Activated B cell treated with CpG ODN at 0.5 μM for 24 hours (primary cell): ENCODE results near the gene CPN2. TPM values are rescaled to one million over a fixed set of nuclear protein-coding genes. Genes with fewer than 3 reads are reported as not detected.

Experiments used
- ATAC-seq: fragments of 200-7000 bp; cut with Tn5 transposase; one replicate; pipeline ENCODE4 v1.10.0; 2021; ENCODE audit warnings: low read depth, mild to moderate bottlenecking, moderate library complexity
- CTCF ChIA-PET: fragments of 350-600 bp; sonication (Branson Sonifier 250); formaldehyde crosslinking; loops from one replicate; lab custom pipeline; 2021; ENCODE audit warnings: antibody characterized with exemption; lab: Charles Lee
- POLR2A ChIA-PET: fragments of 350-600 bp; sonication (Branson Sonifier 250); formaldehyde crosslinking; loops from one replicate; lab custom pipeline; 2021; ENCODE audit warnings: antibody characterized with exemption; lab: Charles Lee
- DNase-seq: peaks from one replicate; pipeline ENCODE4 v3.0.0; 2022
- H3K27ac Mint-ChIP-seq: one replicate; pipeline ENCODE4 v1.8.0; 2020; ENCODE audit warnings: mixed read lengths
- H3K27me3 Mint-ChIP-seq: one replicate; pipeline ENCODE4 v1.8.0; 2021; ENCODE audit warnings: mixed read lengths
- H3K36me3 Mint-ChIP-seq: one replicate; pipeline ENCODE4 v1.8.0; 2021; ENCODE audit warnings: low read depth, mixed read lengths
- H3K4me1 Mint-ChIP-seq: one replicate; pipeline ENCODE4 v1.8.0; 2021; ENCODE audit warnings: mixed read lengths
- H3K4me3 Mint-ChIP-seq: one replicate; pipeline ENCODE4 v1.8.0; 2020; ENCODE audit warnings: mild to moderate bottlenecking, mixed read lengths
- H3K9me3 Mint-ChIP-seq: one replicate; pipeline ENCODE4 v1.8.0; 2020; ENCODE audit warnings: mixed read lengths
- intact Hi-C: fragments of 100-400 bp; cut with micrococcal nuclease; formaldehyde crosslinking; loops from one replicate; pipeline ENCODE4 v1.15.1; 2024
- total RNA-seq: library from RNA; stranded (reverse); gene quantifications from 2 replicates; pipeline ENCODE4 v1.2.3, GENCODE V29; 2022
- TF ChIP-seq, protein P1 (sequence below): fragments of 200-600 bp; IDR thresholded peaks from one replicate; pipeline ENCODE4 v1.8.0; 2022; ENCODE audit warnings: antibody characterized with exemption, mild to moderate bottlenecking

The CPN2 gene
- total RNA-seq, 1 donor from 2014 or later: not detected

DNA sequence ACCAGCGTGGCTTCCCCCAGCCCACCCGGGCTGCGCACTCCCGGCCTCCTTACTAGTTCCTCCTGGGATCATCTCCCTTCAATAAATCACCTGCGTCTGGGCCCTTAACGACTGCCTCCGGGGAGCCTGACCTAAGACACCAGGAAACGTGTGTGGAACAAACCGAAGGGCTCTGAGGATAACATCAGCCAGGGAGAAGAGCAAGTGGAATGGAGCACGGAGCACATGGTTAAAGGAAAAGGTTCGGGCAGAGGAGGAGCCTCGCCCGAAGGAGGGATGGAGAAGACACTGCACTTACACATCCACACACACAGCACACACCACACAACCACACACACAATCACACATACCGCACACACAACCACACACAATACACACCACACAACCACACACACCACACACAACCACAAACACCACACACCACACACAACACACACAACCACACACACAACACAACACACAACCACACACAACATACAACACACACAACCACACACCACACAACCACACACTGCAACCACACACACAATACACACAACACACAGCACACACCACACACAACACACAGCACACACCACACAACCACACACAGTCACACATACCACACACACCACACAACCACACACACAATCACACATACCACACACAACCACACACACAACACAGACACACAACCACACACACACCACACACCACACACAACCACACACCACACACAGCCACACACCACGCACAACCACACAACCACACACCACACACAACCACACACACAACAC lies 24.7 kb downstream of the CPN2 start:
- Mint-ChIP-seq H3K36me3 (no peaks in the 10 kb centered on the region), H3K9me3 (no peaks in the 10 kb centered on the region), H3K4me1 (no peaks in the 10 kb centered on the region), H3K27me3 (peaks cover 7% of the 10 kb centered on the region), H3K27ac (no peak overlapping the region), H3K4me3 (no peak overlapping the region)
- intact Hi-C loops: no loop called here
- POLR2A ChIA-PET: no interaction called here
- TF ChIP-seq, protein P1, sequence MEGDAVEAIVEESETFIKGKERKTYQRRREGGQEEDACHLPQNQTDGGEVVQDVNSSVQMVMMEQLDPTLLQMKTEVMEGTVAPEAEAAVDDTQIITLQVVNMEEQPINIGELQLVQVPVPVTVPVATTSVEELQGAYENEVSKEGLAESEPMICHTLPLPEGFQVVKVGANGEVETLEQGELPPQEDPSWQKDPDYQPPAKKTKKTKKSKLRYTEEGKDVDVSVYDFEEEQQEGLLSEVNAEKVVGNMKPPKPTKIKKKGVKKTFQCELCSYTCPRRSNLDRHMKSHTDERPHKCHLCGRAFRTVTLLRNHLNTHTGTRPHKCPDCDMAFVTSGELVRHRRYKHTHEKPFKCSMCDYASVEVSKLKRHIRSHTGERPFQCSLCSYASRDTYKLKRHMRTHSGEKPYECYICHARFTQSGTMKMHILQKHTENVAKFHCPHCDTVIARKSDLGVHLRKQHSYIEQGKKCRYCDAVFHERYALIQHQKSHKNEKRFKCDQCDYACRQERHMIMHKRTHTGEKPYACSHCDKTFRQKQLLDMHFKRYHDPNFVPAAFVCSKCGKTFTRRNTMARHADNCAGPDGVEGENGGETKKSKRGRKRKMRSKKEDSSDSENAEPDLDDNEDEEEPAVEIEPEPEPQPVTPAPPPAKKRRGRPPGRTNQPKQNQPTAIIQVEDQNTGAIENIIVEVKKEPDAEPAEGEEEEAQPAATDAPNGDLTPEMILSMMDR: no peak
- DNase-seq (no peak), ATAC-seq (no peak)
- CTCF ChIA-PET: no interaction called here

- CTCF ChIA-PET: no interaction called here
- intact Hi-C loops: no loop called here
- POLR2A ChIA-PET: no interaction called here
These were observed 25.5 kb downstream of the CPN2 start for GRCh38 chr3:194325424-194326153.

DNA sequence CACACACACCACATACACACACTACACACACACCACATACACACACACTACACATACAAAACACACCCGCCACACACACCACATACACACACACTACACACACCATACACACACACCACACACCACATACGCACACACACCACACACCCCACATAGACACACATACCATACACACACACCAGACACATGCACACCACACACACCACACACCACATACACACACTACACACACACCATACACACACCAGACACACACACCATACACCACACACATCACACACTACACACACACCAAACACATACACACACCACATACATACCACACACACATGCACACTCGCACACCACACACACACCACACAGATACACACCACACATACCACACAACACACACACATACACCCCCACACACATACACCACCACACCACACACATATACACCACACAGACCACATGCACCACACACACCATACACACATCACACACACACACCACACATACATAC lies 26.3 kb downstream of the CPN2 start:
- no peak overlapping the region for H3K27ac Mint-ChIP-seq
- TF ChIP-seq, protein P1: no peak
- ATAC-seq (no peak), DNase-seq (no peak)
- intact Hi-C loops: no loop called here
- no peaks in the 10 kb centered on the region for H3K36me3 Mint-ChIP-seq
- ChIA-PET CTCF (interaction anchor here (1.4 kb wide), 1 partner anchor 9 kb away, joined by 5 read pairs; no protein-coding TSS in a partner anchor), POLR2A (interaction anchor here (1.0 kb wide), 1 partner anchor 9 kb away, joined by 3 read pairs; no protein-coding TSS in a partner anchor)
- no peaks in the 10 kb centered on the region for H3K4me1 Mint-ChIP-seq
- H3K27me3 Mint-ChIP-seq: peaks cover 3% of the 10 kb centered on the region
- no peak overlapping the region for H3K4me3 Mint-ChIP-seq
- H3K9me3 Mint-ChIP-seq: no peaks in the 10 kb centered on the region

More at GRCh38 chr3:194325424-194326153, 25.5 kb downstream of the CPN2 start:
- ATAC-seq (no peak), DNase-seq (no peak)
- Mint-ChIP-seq H3K4me1 (no peaks in the 10 kb centered on the region), H3K36me3 (no peaks in the 10 kb centered on the region), H3K9me3 (no peaks in the 10 kb centered on the region), H3K27me3 (peaks cover 7% of the 10 kb centered on the region), H3K4me3 (no peak overlapping the region), H3K27ac (no peak overlapping the region)
- TF ChIP-seq, protein P1: no peak

GRCh38 chr3:194323785-194324735 lies 27.1 kb downstream of the CPN2 start:
- Mint-ChIP-seq H3K36me3 (no peaks in the 10 kb centered on the region), H3K4me1 (no peaks in the 10 kb centered on the region), H3K9me3 (peaks cover 7% of the 10 kb centered on the region), H3K27ac (no peak overlapping the region), H3K4me3 (no peak overlapping the region), H3K27me3 (peaks cover 2% of the 10 kb centered on the region)
- peak; percentile 80 for ATAC-seq
- CTCF ChIA-PET: interaction anchor here (1.4 kb wide), 1 partner anchor 10 kb away, joined by 5 read pairs; no protein-coding TSS in a partner anchor
- TF ChIP-seq, protein P1: no peak
- intact Hi-C loops: no loop called here
- DNase-seq: no peak
- POLR2A ChIA-PET: interaction anchor here (1.0 kb wide), 1 partner anchor 8 kb away, joined by 3 read pairs; no protein-coding TSS in a partner anchor
